Kidney capillary endothelial cell (primary cell): Measurements from ENCODE around the gene VANGL1.
A peak's percentile ranks its signal among the peaks of the same experiment; 100 is the strongest.

Experiments used
- DNase-seq: peaks from one replicate; pipeline ENCODE4 v3.0.0-alpha.2; 2018; ENCODE audit warnings: low spot score

VANGL1 gene

GRCh38 chr1:115643666-115644065, 1.9 kb downstream of the VANGL1 start:
- no peak for DNase-seq

DNA sequence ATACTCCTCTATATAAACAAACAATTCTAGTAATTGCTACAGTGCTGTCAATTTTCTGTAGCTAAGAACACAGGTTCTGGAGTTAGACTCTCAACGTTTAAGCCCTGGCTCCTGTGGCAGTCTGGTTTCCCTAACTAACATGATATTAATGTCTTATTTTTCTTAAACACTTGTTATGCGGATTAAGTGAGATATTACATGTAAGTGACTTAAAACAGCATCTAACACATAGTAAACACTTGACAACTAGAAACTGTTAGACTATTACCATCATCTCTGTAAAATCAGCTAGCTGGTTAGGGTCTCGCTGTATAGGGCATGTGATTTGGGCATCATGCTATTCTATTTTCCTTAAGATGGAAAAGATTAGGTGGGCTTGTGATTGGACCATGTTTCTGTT, 2.3 kb downstream of the VANGL1 start:
- no peak for DNase-seq

DNA sequence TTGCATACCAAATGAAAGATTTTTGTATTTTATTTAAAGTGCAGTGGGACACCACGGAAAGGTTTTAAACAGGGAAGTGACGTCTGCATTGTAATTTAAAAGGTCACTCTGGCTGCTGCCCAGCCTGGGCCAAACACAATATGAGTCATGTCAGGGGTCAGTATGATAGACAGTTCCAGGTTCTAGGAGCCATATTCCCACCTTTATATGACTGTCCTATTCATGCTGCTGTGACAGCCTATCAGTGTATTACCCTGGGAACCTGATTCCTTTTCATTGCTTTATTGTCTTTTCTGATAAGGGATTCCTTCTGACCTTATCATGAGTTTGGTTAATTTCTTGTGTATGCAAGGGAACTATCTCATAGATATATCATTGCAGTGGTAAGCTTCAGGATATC, 5.3 kb downstream of the VANGL1 start:
- peak; percentile 24 for DNase-seq

- no peak for DNase-seq
These were observed 5.7 kb downstream of the VANGL1 start for GRCh38 chr1:115647507-115647906.

DNA sequence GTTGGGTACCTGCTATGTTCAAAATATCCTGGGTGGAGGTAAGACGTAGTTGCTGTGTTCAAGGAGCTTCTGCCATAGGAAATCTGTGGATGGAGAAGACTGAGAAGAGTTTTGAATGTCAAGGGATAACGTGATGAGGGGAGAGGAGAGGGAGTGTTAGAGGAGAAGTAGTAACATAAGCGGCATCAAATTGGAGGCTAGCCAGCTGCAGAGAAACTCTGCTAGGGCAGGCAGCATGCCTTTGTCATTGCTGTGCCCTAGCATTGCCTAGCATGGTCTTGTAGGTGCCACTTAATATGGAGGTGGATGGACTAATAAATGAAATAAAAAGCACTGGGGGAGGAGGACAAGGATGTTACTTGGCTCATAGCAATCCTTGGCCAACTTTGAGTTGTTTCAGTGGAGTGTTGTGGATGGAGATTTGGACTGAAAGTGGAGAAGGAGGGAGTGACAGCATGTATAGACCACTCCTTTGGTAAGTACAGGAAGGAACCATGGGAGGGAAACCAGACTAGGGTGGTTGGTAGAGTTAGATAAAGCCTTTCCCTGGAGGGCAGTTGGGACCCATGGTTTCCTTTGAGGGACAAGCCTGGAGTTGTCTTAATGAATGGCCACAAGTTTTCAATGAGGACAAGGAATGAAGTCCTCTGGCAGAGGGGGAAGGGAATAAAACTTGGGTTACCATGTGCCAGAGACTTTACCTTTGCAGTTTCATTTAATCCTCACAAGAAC, 6.3 kb downstream of the VANGL1 start:
- DNase-seq = no peak

GRCh38 chr1:115648717-115649691, 7.2 kb downstream of the VANGL1 start:
- DNase-seq = no peak

GRCh38 chr1:115649964-115650363, 8.2 kb downstream of the VANGL1 start:
- DNase-seq = no peak

- DNase-seq = no peak
These were observed 9.2 kb downstream of the VANGL1 start for GRCh38 chr1:115650961-115651360.

DNA sequence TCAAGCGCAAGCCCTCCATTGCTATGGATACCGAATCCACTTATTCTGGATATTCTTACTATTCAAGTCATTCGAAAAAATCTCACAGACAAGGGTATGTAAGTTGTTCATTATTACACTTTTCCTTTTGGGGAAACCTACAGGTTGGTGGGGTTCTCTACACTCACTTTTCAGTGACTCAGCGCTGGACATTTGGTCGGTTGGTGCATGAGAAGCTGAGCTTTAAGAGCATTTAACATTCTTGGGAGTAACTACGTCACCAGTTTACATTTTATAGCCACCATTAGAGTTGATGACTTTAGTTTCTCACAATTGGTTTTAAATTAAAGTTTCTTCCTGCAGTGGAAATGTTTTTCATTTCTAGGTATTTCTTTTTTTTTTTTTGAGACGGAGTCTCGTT, 9.6 kb downstream of the VANGL1 start:
- no peak for DNase-seq

DNA sequence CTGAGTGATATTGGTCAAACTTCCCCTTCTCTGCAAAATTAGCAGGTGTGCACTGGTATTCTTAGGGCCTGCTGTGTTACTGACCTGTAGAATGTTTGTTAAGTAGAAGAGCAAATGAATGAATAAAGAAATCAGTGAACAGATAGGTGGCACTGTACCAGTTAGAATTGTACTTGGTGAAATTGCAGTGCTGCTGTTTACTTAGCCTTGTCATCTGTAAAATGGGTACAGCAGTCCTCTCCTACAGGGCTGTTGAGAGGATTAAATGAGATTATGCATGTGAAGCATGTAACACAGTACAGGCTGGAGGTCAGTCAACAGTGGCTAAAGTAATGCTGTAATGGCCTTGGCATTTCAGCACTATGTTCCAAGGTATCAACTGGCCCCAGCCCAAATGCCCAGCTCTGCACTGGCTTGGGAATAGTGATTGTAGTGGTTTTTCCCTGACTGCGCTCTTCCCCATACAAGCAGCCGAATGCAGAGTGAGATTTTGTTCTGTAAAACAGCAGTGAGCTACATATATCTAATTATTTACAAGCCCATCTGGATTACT, 10.5 kb downstream of the VANGL1 start:
- no peak for DNase-seq

- no peak for DNase-seq
These were observed 12.4 kb downstream of the VANGL1 start for GRCh38 chr1:115654125-115654524.

DNA sequence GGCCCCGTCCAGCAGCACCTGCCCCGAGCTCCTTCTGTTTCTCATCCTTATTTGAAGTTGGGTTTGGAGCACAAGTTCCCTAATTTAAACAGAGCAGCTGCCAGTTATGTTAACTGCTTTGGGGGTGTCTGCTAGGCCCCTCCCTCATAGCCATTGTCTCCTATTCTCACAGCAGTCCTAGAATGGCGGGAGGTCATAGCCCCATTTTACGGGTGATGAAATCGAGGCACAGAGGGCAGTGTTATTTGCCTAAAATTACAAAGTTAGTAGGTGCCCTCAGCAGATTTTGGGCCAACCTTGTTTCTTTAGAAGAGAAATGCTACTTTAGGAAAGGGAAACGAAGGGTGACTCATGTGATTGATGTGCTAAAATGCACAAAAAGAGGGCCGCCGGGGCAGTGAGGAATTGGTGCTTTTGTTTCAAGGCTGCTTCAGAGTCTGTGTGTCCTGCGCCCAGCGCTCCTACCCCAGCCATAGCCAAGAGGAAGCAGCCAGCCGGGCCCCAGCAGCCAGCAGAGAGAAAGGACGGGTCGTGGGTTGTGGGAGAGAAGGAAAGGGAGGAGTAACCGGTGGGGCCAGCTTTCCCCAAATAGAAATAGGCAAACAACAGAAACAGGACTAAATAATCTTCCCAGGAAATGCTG, 13.0 kb downstream of the VANGL1 start:
- peak; percentile 48 for DNase-seq

GRCh38 chr1:115655306-115655663, 13.5 kb downstream of the VANGL1 start:
- DNase-seq = no peak

DNA sequence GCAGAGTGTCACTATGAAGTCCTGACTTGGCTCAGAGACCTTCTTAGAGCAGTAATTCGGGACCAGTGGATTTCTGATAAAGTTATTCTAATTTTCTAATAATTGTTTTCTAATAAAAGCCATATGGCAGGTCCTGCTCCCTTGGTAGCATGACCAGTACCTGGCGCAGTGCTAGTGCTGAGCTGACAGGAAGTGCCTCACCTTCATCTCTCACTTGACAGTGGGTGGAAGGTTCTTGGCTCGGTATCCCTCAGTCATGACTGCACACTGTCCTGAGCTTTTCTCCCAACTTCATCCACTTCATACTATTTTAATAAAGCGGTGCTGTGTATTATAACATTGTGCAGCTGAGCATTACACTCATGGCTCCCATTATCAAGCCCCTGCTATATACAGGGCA, 14.1 kb downstream of the VANGL1 start:
- no peak for DNase-seq

- DNase-seq = no peak
These were observed 14.8 kb downstream of the VANGL1 start for GRCh38 chr1:115656461-115657077.

DNA sequence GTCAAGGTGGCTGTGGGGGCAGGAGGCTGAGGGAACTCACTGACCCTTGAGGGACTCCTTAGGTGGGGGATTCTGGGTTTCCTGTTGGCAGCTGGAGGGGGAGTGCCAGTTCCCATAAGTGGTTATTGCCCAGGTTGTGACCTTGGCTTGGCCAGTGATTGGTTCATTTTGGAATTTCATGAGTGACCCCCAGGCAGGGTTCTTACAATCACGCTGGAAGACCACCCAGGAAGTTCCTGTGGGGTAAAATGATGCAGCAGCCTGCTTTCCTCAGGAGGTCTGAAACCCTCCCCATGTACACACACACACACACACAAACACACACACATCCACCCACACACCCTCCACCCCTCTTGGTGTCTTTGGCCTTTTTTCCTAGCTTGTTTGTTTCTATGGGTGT, 16.9 kb downstream of the VANGL1 start:
- no peak for DNase-seq

DNA sequence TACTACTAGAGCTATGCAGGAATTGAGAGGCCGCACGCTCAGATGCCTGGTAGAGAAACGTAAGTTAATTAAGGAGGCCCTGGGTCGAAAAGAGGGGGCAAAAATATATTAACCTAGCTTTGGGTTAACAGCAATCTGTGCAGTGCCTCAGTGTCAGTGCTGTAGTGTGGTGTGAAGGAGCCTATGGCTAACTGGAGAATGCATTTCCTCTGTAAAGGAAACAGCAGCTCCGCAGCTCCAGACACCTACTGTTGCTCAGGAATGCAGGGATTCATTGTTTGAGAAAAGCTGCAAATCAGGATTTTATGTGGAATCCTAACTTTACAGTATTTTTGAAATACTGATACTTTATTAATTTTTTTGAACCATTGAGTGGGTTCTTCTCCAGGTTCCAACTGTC, 18.4 kb downstream of the VANGL1 start:
- DNase-seq = no peak

GRCh38 chr1:115661157-115661556, 19.4 kb downstream of the VANGL1 start:
- no peak for DNase-seq

DNA sequence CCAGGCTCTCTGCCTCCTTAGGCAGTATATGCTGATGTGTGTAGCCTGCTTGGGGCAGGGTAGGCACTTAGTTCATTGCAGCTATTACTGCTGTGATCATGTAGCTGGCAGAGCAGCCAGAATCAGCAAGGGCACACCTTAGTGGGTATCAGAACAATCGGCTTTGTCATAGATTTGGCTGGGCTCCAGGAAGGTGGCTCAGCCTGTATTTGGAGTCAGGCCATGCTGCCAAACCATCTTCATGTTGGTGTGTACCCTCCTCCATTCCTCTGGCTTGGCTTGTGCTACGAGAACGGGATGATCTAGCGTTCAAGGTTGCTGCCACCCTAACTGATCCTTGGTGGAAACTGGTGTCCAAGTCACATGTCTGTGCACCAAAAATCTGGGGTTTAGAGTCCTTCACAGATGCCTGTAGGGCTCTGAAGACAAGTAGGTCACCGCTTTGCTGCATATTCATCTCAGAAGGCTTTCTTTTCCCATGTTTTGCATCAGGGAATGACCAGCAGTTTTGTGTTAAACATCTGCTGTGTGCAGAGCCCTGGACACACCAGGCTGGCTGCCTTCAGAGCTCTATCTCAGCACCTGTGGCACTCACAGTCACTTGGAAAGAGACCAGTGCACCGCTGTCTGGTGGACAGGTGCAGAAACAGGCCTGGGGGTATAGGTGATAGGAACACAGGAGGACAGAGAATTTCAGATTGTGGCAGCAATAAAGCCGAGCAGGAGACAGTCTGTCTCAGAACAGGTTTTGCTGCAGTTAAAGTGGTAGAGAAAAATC, 23.7 kb downstream of the VANGL1 start:
- DNase-seq = no peak

GRCh38 chr1:115666206-115666605, 24.4 kb downstream of the VANGL1 start:
- DNase-seq = no peak

DNA sequence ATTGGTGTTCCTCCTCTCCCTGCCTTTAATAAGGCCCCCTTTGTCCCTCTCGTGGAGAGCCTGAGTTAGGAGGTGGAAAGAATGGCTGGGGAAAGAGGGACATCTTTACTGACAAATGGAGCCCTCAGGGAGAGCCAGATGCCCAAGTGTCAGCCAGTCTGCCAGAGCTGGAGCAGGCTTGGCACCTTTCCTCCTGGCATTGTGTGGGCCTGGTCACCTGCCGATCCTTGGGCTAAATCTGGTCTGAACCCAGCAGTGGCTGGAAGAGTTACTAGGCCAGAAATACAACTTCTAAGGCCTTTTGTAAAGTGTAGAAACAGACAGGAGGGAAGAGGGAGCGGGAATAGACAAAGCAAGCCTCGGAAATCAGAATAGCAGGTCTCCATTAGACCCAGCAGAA, 24.9 kb downstream of the VANGL1 start:
- no peak for DNase-seq
